IPS-NIHi11 (cell line): ENCODE data around the gene STYX.
"Not testable (repeated sequence)": the region's sequence is repeated elsewhere in the genome, so short reads cannot be mapped to it uniquely, and the experiment has no call there.

Experiments used
- DNase-seq: peaks from one replicate; pipeline ENCODE4 v3.0.0; 2012; ENCODE audit warnings: mixed read lengths, low spot score

Gene STYX

DNA sequence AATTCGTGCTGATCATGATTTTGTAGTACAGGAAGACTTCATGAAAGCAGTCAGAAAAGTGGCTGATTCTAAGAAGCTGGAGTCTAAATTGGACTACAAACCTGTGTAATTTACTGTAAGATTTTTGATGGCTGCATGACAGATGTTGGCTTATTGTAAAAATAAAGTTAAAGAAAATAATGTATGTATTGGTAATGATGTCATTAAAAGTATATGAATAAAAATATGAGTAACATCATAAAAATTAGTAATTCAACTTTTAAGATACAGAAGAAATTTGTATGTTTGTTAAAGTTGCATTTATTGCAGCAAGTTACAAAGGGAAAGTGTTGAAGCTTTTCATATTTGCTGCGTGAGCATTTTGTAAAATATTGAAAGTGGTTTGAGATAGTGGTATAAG lies 2.5 kb upstream of the STYX start:
- not testable (repeated sequence) for DNase-seq

GRCh38 chr14:52729035-52729434 lies 931 bp upstream of the STYX start:
- not testable (repeated sequence) for DNase-seq

- no peak for DNase-seq
Observed at GRCh38 chr14:52729585-52729924, 411 bp upstream of the STYX start.

DNA sequence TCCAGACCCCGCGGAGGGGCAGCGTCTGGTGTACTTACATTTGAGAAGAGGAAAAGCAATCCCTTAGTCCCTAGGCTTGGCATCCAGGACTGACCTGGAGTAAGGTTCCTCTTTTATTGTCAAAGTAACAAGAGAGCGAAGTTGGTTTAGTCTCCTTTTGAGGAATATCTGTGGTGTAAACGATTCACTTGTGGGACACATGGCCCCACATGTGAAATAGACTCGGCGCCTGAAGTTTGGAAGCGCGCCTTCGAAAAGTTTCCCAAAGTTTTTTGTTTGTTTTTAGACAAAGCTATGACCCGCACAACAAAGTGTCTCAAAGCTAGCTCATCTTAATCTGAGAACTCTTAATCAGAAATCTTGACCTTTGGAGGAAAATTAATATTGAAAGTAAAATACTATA lies 744 bp downstream of the STYX start:
- DNase-seq, result no peak

GRCh38 chr14:52733824-52734223 lies 3.9 kb downstream of the STYX start:
- DNase-seq, result peak; percentile 7

DNA sequence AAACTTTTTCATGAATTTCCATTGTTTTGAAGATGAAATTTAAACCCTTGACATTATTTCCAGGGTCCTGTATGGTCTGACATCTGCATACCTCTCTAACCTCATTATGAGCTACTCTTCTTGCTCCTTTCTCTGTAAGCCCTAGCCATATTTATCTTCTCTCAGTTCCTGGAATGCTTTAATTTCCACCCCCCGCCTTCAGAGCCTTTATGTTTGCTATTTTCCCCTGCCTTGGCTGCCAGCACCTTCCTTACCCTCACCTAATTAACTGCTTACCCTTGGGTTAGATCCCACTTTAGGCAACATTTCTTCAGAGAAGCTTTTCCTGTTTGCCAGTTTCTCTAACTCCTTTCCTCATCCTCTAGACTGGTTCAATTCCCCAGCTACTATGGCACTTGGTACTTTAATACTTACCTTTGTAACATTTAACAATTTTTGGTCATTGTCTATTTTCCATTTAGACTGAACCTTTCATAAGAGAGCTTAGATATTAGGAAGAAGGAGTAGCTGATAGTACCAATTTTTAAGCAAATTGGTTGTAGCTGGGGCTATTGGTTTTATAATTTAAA lies 6.0 kb downstream of the STYX start:
- DNase-seq, result peak; percentile 6

- no peak for DNase-seq
Observed at GRCh38 chr14:52738409-52738808, 8.4 kb downstream of the STYX start.

- no peak for DNase-seq
Observed at GRCh38 chr14:52740751-52741150, 10.8 kb downstream of the STYX start.

GRCh38 chr14:52741865-52742264 lies 11.9 kb downstream of the STYX start:
- no peak for DNase-seq

GRCh38 chr14:52748647-52749292 lies 18.8 kb downstream of the STYX start:
- DNase-seq, result no peak

DNA sequence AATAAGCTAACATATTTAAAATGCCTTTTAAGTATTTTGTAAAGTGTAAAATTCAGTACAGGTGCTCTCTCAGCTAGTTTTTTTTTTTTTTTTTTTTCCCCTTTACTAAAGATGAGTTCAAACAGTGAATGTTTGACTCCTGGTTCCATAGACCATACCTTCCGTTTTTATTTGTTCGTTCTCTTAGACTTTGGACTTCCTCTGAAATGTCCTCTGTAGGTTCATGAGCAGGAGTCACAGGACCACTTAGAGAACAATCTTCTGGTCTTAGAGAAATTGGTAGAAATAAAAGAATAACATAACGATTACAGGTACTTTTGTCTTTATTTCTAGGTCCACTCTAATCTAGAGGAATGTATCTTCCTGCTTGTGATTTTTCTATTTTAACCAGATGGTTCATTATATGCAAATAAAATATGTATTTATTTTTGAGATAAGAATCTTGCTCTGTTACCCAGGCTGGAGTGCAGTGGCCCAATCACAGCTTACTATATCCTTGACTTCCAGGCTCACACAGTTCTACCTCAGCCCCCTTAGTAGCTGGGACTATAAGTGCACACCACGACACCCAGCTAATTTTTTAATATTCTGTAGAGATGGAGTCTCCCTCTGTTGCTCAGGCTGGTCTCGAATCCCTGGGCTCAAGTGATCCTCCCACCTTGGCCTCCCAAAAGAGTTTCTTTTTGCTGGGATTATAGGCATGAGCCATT lies 25.8 kb downstream of the STYX start:
- DNase-seq, result no peak

GRCh38 chr14:52759145-52759544 lies 29.2 kb downstream of the STYX start:
- no peak for DNase-seq

DNA sequence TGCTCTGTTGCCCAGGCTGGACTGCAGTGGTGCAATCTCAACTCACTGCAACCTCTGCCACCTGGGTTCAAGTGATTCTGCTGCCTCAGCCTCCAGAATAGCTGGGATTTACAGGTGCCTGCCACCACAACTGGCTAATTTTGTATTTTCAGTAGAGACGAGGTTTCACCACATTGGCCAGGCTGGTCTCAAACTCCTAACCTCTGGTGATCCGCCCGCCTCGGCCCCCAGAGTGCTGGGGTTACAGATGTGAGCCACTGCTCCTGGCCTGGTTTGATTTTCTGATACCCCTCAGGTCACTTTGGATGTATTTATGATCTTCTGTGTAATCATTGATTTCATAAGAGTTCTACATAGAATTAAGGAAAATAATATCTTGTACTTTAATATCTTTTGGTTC lies 33.0 kb downstream of the STYX start:
- not testable (repeated sequence) for DNase-seq

DNA sequence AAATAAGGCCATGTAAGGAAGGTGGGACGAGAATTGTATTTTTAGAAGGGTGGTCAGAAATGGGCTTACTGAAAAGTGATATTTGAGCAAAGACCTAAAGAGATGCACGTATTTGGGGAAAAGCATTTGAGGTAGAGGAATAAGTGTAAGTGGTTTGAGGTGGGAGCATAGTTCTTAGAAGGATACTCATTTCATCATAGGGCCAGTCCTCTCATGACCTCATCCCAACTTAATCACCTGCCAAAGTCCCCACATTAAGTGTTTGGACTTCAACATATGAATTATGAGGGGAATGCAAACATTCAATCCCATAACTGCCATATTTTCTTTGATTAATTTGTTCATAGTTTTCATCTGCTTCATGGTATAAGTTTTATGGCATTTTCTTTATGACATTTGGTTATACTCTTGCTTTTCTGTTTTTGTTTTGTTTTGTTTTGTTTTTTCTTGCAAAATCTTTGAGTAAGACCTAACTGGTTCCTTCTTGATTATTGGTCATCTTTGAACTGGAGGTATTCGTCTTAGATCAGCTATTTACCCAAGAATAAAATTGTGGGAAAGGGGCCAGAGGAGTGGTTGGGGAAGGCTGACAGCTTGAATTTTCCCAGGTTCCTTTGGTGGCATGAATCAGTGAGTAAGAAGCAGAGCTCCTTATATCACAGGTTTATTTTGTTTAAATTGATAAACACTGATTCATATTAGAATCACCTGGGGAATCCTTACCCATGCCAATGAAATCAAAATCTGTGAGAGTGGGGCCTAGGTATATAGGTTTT lies 37.3 kb downstream of the STYX start:
- no peak for DNase-seq

GRCh38 chr14:52769887-52770286 lies 39.9 kb downstream of the STYX start:
- DNase-seq, result no peak

DNA sequence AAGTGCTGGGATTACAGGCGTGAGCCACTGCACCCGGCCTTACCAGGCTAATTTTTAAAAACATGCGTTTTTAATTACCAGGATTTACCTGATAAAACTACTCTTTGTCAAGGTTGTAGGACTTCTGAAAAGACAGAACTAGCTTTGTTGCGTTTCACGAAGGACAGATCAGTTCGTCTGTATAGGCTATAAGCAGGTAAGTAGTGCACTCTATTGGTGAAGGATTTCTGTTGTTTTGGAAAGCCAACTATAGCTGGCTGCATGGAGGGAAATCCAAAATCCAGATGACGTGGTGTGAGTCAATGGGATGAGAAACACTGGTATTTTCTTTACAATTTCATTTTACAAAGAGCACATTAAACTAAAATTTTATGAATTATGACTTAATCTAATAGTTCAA lies 46.9 kb downstream of the STYX start:
- no peak for DNase-seq

DNA sequence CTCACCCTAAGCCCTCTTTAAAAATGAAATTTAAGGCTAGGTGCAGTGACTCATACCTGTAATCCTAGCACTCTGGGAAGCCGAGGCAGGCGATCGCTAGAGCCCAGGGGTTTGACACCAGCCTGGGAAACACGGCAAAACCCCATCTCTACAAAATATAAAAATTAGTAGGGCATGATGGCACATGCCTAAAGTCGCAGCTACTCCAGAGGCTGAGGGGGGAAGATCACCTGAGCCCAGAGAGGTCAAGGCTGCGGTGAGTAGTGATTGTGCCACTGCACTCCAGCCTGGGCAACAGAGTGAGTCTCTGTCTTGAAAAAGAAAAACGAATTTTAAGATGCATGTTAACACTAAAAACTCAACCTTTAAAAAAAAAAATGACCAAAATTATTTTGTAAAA lies 48.7 kb downstream of the STYX start:
- no peak for DNase-seq

- no peak for DNase-seq
Observed at GRCh38 chr14:52780893-52781292, 50.9 kb downstream of the STYX start.

GRCh38 chr14:52781629-52782028 lies 51.7 kb downstream of the STYX start:
- no peak for DNase-seq

GRCh38 chr14:52783206-52783605 lies 53.2 kb downstream of the STYX start:
- DNase-seq, result no peak

DNA sequence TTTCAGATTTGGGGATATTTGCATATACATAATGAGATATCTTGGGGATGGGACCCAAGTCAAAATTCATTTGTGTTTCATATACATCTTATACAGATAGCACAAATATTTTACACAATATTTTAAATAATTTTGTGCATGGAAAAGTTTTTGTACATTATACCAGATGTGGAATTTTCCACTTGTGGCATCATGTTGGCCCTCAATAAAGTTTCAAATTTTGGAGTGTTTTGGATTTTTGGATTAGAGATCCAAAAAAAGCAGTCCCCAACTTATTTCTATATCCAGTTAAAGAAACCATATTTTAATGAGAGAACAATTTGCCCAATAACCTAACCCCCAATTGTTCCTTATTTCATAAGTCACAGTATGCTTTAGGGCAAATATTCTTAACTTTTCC lies 56.9 kb downstream of the STYX start:
- DNase-seq, result no peak

- no peak for DNase-seq
Observed at GRCh38 chr14:52789118-52789517, 59.2 kb downstream of the STYX start.
